ENCODE measurements around the gene CLMN.

GRCh38 chr14:95228240-95228639 is 91.5 kb downstream of the CLMN start:
- TF ChIP-seq EGR1 (conservative IDR thresholded peaks at IDR 0.05) (no peak), HNRNPUL1 (IDR thresholded peaks at IDR 0.05; ENCODE audit: low read length) (no peak), RAD21 (CRISPR knock-in tag; conservative IDR thresholded peaks at IDR 0.05 in 1 of 2, IDR thresholded peaks at IDR 0.05 in 1 of 2) (no peak), EZH2 (IDR thresholded peaks at IDR 0.05; ENCODE audit: borderline replicate concordance, low read depth, low read length) (no peak), YY1 (IDR thresholded peaks at IDR 0.05; ENCODE audit: borderline replicate concordance in 1 of 3, control insufficient read depth in 1 of 3, extremely low read depth in 1 of 3, insufficient read depth in 3 of 3, insufficient read length in 1 of 3, insufficient replicate concordance in 2 of 3, low read depth in 1 of 3, low read length in 2 of 3) (no peak), CCAR2 (IDR thresholded peaks at IDR 0.05; ENCODE audit: low read depth, low read length) (no peak), TEAD1 (CRISPR knock-in tag; IDR thresholded peaks at IDR 0.05) (no peak), POLR2AphosphoS5 (IDR thresholded peaks at IDR 0.05; ENCODE audit: control insufficient read depth, insufficient read depth, low read depth, low read length) (no peak), SIN3A (IDR thresholded peaks at IDR 0.05; ENCODE audit: borderline replicate concordance in 2 of 2, control insufficient read depth in 1 of 2, low read depth in 2 of 2, low read length in 2 of 2) (no peak), CTCF (IDR thresholded peaks at IDR 0.05 in 2 of 3, conservative IDR thresholded peaks at IDR 0.05 in 1 of 3; ENCODE audit: insufficient read depth in 2 of 3, low read depth in 1 of 3, low read length in 3 of 3) (no peak), PTBP1 (IDR thresholded peaks at IDR 0.05; ENCODE audit: low read depth, low read length) (no peak)
- TF ChIP-seq, protein P1, sequence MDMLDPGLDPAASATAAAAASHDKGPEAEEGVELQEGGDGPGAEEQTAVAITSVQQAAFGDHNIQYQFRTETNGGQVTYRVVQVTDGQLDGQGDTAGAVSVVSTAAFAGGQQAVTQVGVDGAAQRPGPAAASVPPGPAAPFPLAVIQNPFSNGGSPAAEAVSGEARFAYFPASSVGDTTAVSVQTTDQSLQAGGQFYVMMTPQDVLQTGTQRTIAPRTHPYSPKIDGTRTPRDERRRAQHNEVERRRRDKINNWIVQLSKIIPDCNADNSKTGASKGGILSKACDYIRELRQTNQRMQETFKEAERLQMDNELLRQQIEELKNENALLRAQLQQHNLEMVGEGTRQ (CRISPR knock-in tag; IDR thresholded peaks at IDR 0.05) = no peak

All from K562 (cell line).